GM19463 (cell line): ENCODE results near the gene CENPT.
A peak's percentile ranks its signal among the peaks of the same experiment; 100 is the strongest.
"Not testable (repeated sequence)": the region's sequence is repeated elsewhere in the genome, so short reads cannot be mapped to it uniquely, and the experiment has no call there.

ENCODE experiments used
- ATAC-seq: cut with Tn5 transposase; IDR thresholded peaks from one replicate; pipeline ENCODE4 v1.9.1; 2021; ENCODE audit warnings: mild to moderate bottlenecking, moderate library complexity; ENCODE audit not compliant: unreplicated experiment

The CENPT gene

DNA sequence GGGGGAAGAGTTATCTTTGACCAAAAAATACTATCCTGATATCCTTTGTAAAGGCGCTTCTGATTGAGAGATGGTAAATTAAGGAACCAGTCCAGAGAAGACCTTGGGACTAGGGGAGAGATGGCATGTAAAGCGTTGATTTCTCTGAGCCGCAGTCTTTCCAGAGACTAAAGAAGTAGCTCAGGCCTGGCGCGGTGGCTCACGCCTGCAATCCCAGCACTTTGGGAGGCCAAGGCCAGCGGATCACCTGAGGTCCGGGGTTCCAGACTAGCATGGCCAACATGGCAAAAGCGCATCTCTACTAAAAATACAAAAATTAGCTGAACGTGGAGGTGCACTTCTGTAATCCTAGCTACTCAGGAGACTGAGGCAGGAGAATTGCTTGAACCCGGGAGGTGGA, 625 bp upstream of the CENPT start:
- ATAC-seq, result no peak

DNA sequence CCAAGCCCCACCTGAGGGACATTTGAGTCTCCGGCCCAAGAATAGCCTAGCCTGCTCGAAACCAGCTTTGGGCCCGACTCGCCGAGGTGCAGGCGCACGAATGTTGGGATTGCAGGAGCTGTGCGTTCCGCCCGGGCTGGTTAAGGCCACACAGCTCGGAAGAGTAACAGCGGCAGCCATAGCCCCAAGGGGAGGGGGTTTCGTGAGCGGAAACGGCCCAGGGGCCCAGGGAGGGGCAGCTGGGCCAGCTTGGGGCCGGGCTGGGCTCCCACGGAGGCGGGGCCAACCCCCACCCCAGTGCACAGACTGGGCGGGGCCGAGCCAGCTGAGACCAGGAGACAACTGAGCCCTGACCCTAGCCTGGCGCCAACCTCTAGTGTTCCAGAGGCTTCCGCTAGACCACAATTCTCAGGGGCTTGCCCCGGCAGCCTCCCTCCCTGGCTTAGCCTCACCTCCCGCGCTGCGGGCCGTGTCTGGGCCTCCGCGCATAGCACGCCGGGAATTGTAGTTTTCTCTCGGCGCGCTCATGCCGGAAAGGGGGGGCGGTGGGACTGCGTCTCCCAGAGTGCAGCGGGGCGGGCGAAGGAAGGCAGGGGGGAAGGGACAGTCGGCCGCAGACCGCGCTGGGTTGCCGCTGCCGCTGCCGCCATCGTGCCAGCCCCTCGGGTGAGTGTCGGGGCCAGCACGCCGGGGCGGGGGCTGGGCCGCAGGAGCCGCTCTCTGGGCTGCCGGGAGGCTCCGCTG, 1.0 kb downstream of the CENPT start, which contains the start of gene NUTF2:
Gene NUTF2, plus strand, starts transcription at position 614 of the 744 bp plus-strand sequence. CDS start 18,198 bp downstream, outside the sequence.
- ATAC-seq, result peak; percentile 54

GRCh38 chr16:67846063-67846319, 1.5 kb downstream of the CENPT start:
- no peak for ATAC-seq

GRCh38 chr16:67845291-67846062, 2.0 kb downstream of the CENPT start:
- ATAC-seq, result no peak

GRCh38 chr16:67844497-67844896, 3.0 kb downstream of the CENPT start:
- ATAC-seq, result no peak

GRCh38 chr16:67843343-67843765, 4.1 kb downstream of the CENPT start:
- no peak for ATAC-seq

DNA sequence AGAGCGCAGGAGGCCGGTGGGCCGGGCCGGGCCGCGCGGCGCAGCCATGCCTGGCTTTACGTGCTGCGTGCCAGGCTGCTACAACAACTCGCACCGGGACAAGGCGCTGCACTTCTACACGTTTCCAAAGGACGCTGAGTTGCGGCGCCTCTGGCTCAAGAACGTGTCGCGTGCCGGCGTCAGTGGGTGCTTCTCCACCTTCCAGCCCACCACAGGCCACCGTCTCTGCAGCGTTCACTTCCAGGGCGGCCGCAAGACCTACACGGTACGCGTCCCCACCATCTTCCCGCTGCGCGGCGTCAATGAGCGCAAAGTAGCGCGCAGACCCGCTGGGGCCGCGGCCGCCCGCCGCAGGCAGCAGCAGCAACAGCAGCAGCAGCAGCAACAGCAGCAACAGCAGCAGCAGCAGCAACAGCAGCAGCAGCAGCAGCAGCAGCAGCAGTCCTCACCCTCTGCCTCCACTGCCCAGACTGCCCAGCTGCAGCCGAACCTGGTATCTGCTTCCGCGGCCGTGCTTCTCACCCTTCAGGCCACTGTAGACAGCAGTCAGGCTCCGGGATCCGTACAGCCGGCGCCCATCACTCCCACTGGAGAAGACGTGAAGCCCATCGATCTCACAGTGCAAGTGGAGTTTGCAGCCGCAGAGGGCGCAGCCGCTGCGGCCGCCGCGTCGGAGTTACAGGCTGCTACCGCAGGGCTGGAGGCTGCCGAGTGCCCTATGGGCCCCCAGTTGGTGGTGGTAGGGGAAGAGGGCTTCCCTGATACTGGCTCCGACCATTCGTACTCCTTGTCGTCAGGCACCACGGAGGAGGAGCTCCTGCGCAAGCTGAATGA, 4.8 kb downstream of the CENPT start:
- peak; percentile 20 for ATAC-seq

- ATAC-seq, result peak; percentile 42
These were observed 5.5 kb downstream of the CENPT start, which contains the start of gene THAP11 for GRCh38 chr16:67841816-67842508. THAP11 (plus strand) TSS chr16:67842320; CDS start chr16:67842555, 235 bp downstream.

DNA sequence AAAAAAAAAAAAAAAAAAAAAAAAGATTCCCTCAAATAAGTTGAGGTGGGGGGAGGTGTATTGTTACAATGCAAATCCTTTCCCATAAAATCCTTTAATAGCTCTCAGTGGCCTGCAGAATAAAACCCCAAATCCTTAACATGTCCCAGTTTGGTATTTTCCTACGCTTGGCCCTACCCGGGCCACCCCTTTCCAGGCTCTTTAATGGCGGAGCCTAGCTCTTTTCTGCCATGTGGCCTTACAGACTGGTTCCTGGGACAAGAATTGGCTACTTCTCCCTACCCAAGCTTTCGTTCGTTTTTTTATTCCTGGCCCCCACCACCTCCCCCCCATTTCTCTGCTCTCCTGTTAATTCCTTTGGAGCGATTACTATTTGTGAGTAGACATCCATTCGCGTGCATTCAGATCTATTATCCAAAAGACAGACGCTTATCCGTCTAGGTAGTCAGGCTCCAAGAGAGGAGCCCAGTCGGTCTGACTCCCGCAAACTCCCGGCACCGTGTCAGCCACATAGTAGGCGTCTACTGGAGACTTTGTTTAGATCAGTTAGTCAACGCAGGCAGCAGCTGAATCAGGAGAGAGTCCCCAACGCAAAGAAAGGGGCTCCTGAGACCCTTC, 6.2 kb downstream of the CENPT start:
- no peak for ATAC-seq

DNA sequence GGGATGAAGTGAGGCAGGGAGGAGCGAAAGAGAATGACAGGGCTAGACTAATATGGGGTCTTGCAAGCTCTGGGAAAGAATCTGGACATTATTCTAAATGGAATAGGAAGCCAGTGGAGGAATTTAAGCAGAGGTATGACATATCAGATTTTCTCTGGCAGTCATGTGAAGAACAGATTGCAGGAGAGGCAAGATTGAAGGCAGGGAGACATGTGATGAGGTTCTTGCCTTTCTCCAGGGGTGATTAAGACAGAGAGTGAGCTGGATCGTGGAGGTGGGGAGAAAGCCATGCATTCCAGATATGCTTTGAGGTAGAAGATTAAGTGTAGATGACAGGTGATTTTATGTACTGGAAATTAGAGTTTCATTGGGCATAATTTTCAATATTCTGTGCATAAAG, 9.7 kb downstream of the CENPT start:
- ATAC-seq, result no peak

- not testable (repeated sequence) for ATAC-seq
These were observed 10.3 kb downstream of the CENPT start for GRCh38 chr16:67837190-67837589.

GRCh38 chr16:67834242-67834614, 13.3 kb downstream of the CENPT start:
- no peak for ATAC-seq

DNA sequence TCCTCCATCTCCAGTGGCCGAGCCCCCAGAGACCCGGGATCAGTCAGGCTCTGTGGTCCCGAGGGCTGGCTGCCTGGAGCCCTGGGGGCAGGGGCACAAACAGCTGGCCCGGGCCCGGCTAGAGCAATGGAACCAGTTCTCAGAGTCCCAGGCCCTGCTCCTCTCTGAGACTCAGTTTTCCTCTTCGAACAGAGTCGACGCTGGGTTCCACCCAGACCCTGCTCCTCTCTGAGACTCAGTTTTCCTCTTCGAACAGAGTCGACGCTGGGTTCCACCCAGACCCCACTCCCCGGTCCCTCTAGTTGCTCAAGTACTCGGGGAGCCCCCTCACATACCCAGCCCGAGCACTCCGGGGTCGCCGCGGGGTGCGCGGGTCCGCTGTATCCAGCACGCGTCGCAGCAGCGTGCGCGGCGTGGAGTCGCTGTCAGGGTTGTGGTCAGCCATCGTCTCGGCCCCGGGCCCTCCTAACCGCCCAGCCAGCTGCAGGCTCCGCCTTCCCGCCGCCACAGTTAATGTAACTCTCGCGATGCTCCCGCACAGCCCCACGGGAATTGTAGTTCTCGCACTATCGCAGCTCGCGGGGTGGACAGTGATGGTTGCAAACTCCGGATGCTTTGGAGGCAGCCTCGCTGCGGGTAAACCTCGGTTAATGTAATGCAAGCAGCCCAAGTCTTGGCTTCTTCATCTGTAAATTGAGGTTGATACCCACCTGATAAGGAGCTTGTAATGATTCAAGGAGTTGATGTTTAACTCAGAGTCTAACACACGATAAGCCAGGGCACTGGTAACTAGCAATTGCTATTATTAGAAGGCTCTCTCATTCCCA, 13.9 kb downstream of the CENPT start:
- ATAC-seq, result peak; percentile 99

DNA sequence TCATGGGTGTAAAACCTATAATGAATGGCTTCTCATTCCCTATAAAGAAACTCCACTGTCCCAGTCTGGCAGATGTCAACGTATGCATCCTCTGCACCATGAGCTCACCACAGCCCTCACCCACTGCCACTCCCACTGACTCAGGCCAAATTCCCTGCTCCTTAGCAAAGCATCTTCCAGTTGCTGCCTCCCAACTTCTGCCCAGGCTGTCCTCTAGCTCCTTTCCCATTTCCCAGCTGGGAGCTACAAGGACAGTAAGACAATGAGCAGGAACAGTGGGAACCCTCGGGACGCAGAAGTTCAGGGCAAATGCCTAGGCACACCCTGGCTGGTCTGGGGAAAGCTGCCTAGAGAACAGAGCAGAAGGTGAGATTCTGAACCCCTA, 14.5 kb downstream of the CENPT start:
- ATAC-seq, result no peak

DNA sequence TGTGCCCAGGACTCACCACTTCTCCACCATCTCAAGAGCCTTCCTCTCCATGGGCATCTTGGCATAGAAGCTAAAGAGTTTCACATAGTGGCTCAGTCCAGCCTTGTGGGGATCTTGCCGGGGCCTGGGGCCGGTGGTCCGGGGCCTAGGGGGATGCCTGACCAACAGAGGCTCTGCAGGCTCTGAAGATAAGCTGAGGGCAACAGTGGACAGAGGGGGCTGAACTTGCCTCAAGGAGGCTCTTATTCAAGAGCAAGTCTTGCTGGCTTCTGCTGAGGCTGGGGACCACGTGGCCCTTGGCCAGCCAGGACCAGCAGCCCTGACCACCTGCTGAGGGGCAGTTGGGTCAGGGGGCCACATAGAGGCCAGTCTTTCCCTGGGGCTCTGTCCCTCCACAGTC, 18.8 kb downstream of the CENPT start:
- no peak for ATAC-seq

DNA sequence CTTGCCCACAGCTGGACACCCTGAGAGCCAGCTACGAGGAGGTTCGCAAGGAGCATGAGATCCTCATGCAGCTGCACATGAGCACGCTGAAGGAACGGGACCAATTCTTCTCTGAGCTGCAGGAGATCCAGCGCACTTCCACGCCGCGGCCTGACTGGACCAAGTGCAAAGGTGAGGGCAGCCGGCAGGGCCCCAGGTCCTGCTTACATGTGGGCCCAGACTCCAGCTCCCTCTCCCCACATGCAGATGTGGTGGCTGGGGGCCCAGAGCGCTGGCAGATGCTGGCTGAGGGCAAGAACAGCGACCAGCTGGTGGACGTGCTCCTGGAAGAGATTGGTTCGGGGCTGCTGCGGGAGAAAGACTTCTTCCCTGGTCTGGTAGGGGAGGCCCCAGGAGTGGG, 21.6 kb downstream of the CENPT start:
- ATAC-seq, result no peak

GRCh38 chr16:67825119-67825518, 22.4 kb downstream of the CENPT start:
- no peak for ATAC-seq

GRCh38 chr16:67822511-67822910, 25.0 kb downstream of the CENPT start:
- no peak for ATAC-seq

DNA sequence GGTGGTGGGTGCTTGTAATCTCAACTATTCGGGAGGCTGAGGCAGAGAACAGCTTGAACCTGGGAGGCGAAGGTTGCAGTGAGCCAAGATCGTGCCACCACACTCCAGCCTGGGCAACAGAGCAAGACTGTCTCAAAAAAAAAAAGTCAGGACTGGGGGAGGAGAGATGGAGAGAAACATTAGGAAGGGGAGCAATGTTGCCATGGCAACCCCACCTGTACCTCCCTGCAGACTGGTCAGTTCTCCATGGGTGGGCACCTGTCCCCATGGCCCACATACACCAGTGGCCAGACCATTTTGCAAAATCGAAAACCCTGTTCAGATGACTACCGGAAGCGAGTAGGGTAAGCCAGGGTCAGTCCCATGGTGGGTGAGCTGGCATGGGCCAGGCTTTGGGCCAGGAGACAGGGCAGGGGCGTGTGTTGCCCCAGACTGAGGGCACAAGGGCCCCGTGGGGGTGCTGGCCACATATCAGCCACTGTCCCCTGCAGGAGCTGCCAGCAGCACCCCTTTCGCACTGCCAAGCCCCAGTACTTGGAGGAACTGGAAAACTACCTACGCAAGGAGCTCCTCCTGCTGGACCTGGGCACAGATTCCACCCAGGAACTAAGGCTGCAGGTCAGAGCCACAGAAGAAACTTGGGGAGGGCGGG, 26.8 kb downstream of the CENPT start:
- no peak for ATAC-seq
